Glutamatergic neuron (in vitro differentiated cells): Measurements from ENCODE around the gene TANC1. TPM values are rescaled to one million over a fixed set of nuclear protein-coding genes. Genes with fewer than 3 reads are reported as not detected.

ENCODE experiments used
- DNase-seq: peaks from one replicate; pipeline ENCODE4 v3.0.0; 2022
- H3K27ac Mint-ChIP-seq: one replicate; pipeline ENCODE4 v1.8.0; 2020; ENCODE audit warnings: mild to moderate bottlenecking, mixed read lengths, inconsistent platforms; ENCODE audit not compliant: unreplicated experiment
- H3K27me3 Mint-ChIP-seq: one replicate; pipeline ENCODE4 v1.8.0; 2020; ENCODE audit warnings: mild to moderate bottlenecking, moderate library complexity, mixed read lengths, inconsistent platforms; ENCODE audit not compliant: unreplicated experiment
- H3K36me3 Mint-ChIP-seq: one replicate; pipeline ENCODE4 v1.8.0; 2020; ENCODE audit warnings: mild to moderate bottlenecking, mixed read lengths, inconsistent platforms; ENCODE audit not compliant: unreplicated experiment
- H3K4me1 Mint-ChIP-seq: one replicate; pipeline ENCODE4 v1.8.0; 2020; ENCODE audit warnings: mild to moderate bottlenecking, low read depth, mixed read lengths, inconsistent platforms; ENCODE audit not compliant: unreplicated experiment
- H3K4me3 Mint-ChIP-seq: one replicate; pipeline ENCODE4 v1.8.0; 2020; ENCODE audit warnings: mild to moderate bottlenecking, mixed read lengths, inconsistent platforms; ENCODE audit not compliant: unreplicated experiment
- H3K9me3 Mint-ChIP-seq: one replicate; pipeline ENCODE4 v1.8.0; 2020; ENCODE audit warnings: mild to moderate bottlenecking, moderate library complexity, mixed read lengths, inconsistent platforms; ENCODE audit not compliant: unreplicated experiment
- total RNA-seq: library from RNA; stranded (reverse); fragmentation: NEBNext Ultra II Directional; extraction: Animal tissue kit (Norgen Biotek cat#: 25700); gene quantifications from one replicate; pipeline ENCODE4 v1.2.1, GENCODE V29; 2021; ENCODE audit not compliant: unreplicated experiment
- TF ChIP-seq, protein P1 (sequence below): fragments of 200-600 bp; sonication (generic); IDR thresholded peaks from one replicate; pipeline ENCODE4 v1.5.0; 2021; ENCODE audit not compliant: partially characterized antibody, unreplicated experiment

Gene TANC1
- total RNA-seq, 1 donor from 2014 or later = 14.9 TPM

DNA sequence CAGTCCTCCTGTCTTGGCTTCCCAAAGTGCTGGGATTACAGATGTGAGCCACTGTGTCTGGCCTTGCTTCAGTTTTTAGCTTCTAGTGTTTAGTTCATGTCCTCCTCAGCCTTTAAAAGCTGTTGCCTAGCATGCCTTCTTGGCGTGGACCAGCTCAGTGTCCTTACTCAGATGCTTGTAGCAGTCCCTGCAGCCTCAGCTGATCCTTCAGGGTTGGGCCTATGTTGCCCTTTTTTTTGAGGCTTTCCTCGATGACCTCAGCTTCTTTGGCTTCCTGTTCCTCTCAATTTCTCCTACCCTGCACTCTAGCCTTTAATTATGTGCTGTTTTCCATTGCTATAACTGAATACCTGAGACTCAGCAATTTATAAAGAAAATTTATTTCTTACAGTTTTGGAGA lies 57.7 kb downstream of the TANC1 start:
- Mint-ChIP-seq H3K9me3 (no peaks in the 10 kb centered on the region), H3K27me3 (peaks cover 5% of the 10 kb centered on the region), H3K36me3 (no peaks in the 10 kb centered on the region), H3K4me3 (no peak overlapping the region), H3K4me1 (peaks cover 6% of the 10 kb centered on the region), H3K27ac (no peak overlapping the region)
- TF ChIP-seq, protein P1, sequence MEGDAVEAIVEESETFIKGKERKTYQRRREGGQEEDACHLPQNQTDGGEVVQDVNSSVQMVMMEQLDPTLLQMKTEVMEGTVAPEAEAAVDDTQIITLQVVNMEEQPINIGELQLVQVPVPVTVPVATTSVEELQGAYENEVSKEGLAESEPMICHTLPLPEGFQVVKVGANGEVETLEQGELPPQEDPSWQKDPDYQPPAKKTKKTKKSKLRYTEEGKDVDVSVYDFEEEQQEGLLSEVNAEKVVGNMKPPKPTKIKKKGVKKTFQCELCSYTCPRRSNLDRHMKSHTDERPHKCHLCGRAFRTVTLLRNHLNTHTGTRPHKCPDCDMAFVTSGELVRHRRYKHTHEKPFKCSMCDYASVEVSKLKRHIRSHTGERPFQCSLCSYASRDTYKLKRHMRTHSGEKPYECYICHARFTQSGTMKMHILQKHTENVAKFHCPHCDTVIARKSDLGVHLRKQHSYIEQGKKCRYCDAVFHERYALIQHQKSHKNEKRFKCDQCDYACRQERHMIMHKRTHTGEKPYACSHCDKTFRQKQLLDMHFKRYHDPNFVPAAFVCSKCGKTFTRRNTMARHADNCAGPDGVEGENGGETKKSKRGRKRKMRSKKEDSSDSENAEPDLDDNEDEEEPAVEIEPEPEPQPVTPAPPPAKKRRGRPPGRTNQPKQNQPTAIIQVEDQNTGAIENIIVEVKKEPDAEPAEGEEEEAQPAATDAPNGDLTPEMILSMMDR = no peak
- no peak for DNase-seq

DNA sequence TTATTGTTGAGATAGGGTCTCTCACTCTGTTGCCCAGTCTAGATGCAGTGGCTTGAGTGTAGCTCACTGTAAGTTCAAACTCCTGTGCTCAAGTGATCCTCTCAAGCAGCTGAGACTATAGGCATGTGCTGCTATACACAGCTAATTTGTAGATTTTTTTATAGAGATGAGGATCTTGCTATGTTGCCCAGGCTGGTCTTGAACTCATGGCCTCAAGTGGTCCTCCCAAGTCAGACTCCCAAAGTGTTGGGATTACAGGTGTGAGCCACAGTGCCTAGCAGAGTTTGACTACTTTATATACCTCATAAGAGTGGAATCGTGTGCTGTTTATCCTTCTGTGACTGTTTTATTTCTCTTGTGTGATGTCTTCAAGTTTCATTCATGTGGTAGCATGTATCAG lies 60.3 kb downstream of the TANC1 start:
- H3K27me3 Mint-ChIP-seq = peaks cover 5% of the 10 kb centered on the region
- no peak overlapping the region for H3K27ac Mint-ChIP-seq
- DNase-seq = no peak
- H3K4me3 Mint-ChIP-seq = no peak overlapping the region
- H3K4me1 Mint-ChIP-seq = peaks cover 12% of the 10 kb centered on the region
- TF ChIP-seq, protein P1 = no peak
- H3K9me3 Mint-ChIP-seq = peaks cover 5% of the 10 kb centered on the region
- no peaks in the 10 kb centered on the region for H3K36me3 Mint-ChIP-seq

DNA sequence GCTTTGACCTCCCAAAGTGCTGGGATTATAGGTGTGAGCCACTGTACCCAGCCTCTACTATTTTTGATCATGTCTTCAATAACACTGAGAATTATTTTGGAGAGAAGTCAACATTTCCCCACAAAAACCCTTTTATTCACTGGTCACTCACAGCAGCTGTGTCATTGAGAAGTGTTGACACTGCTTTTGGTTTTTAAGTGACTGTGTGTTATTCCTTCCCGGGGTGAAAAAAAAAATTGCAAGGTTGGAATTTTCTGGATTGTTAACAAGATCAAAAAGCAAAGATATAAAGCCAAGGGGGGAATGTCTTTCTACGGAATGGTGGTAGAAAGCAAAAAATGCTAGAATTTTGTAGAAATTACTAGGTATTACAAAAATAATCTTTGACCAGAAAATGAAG lies 61.5 kb downstream of the TANC1 start:
- TF ChIP-seq, protein P1 = no peak
- no peaks in the 10 kb centered on the region for H3K36me3 Mint-ChIP-seq
- no peak overlapping the region for H3K4me3 Mint-ChIP-seq
- peaks cover 12% of the 10 kb centered on the region for H3K4me1 Mint-ChIP-seq
- no peak for DNase-seq
- peaks cover 5% of the 10 kb centered on the region for H3K27me3 Mint-ChIP-seq
- H3K9me3 Mint-ChIP-seq = peaks cover 5% of the 10 kb centered on the region
- H3K27ac Mint-ChIP-seq = no peak overlapping the region

DNA sequence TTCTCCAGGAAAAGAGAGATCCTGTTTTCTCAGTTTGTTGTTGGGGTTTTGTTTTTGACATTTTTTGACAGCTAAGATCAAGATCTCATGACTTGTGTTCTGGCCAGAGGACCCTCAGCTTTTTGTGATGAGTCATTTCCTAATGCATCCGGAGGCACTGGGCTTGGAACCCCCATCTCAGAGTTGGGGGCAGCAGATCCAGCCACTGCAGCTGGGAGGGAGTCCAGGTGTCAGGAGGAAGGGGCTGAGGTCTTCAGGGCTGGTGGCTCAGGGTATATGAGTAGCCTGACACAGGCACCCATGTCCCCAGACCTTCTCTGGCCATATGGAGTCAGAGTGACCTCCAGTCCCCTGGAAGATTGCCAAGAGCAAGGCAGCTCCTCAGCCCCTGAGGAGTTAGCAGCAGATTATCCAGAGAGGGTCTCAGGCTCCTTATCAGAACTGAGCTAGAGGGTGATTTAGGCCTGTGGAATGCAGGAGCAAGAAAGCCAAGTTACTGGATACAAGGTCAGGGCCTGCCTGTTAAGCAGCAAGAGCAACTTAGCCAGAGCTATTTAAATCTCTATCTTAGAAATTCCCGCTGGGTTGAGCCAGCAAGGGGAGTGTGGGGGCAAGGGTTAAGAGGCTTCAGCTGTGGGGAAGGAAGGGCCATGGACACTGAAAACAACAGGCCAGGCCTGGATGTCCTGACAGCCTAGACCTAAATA lies 62.4 kb downstream of the TANC1 start:
- Mint-ChIP-seq H3K9me3 (peaks cover 5% of the 10 kb centered on the region), H3K4me1 (peaks cover 12% of the 10 kb centered on the region), H3K36me3 (no peaks in the 10 kb centered on the region), H3K27ac (peak overlapping the region; percentile 31), H3K27me3 (peaks cover 5% of the 10 kb centered on the region), H3K4me3 (no peak overlapping the region)
- TF ChIP-seq, protein P1 = no peak
- DNase-seq = no peak

DNA sequence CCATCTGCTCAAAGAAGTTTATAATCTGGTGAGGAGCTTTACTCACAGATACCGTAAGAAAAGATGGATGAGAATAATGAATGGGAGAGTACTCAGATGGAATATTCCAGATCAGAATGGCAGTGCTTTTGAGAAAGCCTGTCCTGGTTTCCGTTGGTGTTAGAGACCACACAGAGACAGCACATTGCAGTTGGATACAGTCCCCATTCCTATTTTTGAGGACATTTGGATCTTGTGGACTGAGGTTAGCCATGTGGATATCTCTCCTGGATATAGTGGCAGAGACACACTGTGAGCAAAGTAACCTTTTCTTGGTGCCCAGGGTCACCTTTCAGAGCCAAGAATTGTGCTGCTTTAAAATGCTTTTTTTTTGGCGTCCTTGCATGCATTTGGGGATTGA lies 63.7 kb downstream of the TANC1 start:
- H3K27me3 Mint-ChIP-seq = peaks cover 5% of the 10 kb centered on the region
- H3K36me3 Mint-ChIP-seq = no peaks in the 10 kb centered on the region
- H3K4me3 Mint-ChIP-seq = no peak overlapping the region
- TF ChIP-seq, protein P1 = no peak
- peaks cover 5% of the 10 kb centered on the region for H3K9me3 Mint-ChIP-seq
- no peak for DNase-seq
- peaks cover 12% of the 10 kb centered on the region for H3K4me1 Mint-ChIP-seq
- no peak overlapping the region for H3K27ac Mint-ChIP-seq
